Upper lobe of left lung (tissue), 4 donors: ENCODE data around the gene MXD3.

Source experiments
- EP300 ChIP-seq, 4 donors: sonication (generic); formaldehyde crosslinking; IDR thresholded peaks; one replicate each; pipeline ENCODE4 v1.5.1; 2017; ENCODE audit warnings: antibody characterized with exemption in 4 of 4, control low read depth in 2 of 4
- POLR2A ChIP-seq, 4 donors: fragments of 450-650 bp; IDR thresholded peaks; one replicate each; pipeline ENCODE4 v1.5.1; 2016 to 2017; ENCODE audit warnings: antibody characterized with exemption in 4 of 4, mild to moderate bottlenecking in 2 of 4
- POLR2AphosphoS5 ChIP-seq, 2 donors: sonication (generic); formaldehyde crosslinking; IDR thresholded peaks; one replicate each; pipeline ENCODE4 v1.5.1; 2017; ENCODE audit warnings: antibody characterized with exemption in 2 of 2
- TF ChIP-seq, protein P1 (sequence below), 6 experiments: fragments of 450-650 bp in 4 of 6; fragments of 200-600 bp in 2 of 6; sonication (generic) in 2 of 6; IDR thresholded peaks; one replicate each; pipeline ENCODE4 v1.5.1; 2016 to 2019; ENCODE audit warnings: antibody characterized with exemption in 6 of 6

DNA sequence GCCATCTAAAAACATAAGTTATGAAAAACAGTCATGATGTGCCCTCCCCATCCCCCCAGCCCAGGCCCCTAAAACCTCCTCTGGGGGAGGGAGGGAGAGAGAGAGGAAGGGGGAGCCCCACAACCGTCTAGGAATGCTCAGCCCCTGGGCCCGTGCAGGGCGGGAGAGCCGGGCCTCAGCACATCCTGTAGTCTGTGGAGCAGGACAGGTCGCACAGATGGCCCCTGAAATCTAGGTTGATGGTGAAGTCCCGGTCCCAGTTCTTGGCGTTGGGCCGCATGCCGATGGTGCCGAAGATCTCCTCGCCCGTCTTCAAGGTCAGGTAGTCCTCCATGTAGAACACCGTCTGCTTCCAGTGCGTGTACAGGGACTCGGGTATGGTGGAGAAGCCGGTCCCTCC is 46.3 kb downstream of the MXD3 start:
- TF ChIP-seq, protein P1, sequence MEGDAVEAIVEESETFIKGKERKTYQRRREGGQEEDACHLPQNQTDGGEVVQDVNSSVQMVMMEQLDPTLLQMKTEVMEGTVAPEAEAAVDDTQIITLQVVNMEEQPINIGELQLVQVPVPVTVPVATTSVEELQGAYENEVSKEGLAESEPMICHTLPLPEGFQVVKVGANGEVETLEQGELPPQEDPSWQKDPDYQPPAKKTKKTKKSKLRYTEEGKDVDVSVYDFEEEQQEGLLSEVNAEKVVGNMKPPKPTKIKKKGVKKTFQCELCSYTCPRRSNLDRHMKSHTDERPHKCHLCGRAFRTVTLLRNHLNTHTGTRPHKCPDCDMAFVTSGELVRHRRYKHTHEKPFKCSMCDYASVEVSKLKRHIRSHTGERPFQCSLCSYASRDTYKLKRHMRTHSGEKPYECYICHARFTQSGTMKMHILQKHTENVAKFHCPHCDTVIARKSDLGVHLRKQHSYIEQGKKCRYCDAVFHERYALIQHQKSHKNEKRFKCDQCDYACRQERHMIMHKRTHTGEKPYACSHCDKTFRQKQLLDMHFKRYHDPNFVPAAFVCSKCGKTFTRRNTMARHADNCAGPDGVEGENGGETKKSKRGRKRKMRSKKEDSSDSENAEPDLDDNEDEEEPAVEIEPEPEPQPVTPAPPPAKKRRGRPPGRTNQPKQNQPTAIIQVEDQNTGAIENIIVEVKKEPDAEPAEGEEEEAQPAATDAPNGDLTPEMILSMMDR (IDR thresholded peaks at IDR 0.05): no peak
- TF ChIP-seq EP300 (IDR thresholded peaks at IDR 0.05): no peak
- no peak for TF ChIP-seq POLR2A (IDR thresholded peaks at IDR 0.05)
- no peak for TF ChIP-seq POLR2AphosphoS5 (IDR thresholded peaks at IDR 0.05)
